ENCODE results near the gene NLRP13.
"Not testable (repeated sequence)": the region's sequence is repeated elsewhere in the genome, so short reads cannot be mapped to it uniquely, and the experiment has no call there.

The NLRP13 gene

DNA sequence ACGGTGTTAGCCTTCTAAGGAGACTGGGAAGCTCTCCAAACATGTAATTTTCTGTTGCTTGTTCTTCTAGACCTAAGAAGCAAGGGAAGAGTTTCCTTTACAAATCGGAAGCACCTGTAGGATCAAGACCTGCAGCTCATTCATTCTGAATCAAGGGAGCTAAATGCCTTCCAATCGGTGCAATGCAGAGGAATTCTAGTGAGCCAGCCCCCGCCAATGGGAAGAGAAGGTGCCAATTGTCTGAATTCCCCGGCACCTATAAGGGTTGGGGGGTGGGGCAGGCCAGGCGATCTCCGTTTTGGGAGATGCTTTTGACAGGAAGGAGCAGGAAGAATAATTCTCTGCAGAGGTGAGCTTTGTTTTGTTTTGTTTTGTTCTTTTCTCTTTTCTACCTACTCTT lies 7.1 kb upstream of the NLRP13 start:
- Histone ChIP-seq H3K4me1 (ENCODE audit: control insufficient read depth, insufficient read depth, low read length, poor library complexity, severe bottlenecking) (no peaks in the 10 kb centered on the region), H3K4me3 (ENCODE audit: extremely low read depth, insufficient read depth, low read length, poor library complexity, severe bottlenecking) (no peak overlapping the region), H3K27ac (ENCODE audit: low read depth, low read length, severe bottlenecking) (no peak overlapping the region), H3K36me3 (ENCODE audit: control insufficient read depth, insufficient read depth, low read length) (no peaks in the 10 kb centered on the region), H3K9me3 (ENCODE audit: control insufficient read depth, low read length) (peaks cover 56% of the 10 kb centered on the region)
- WGBS, 2 experiments (ENCODE audit: insufficient coverage in 2 of 2): 42 to 59% methylated on average over 3 to 5 of the region's 7 CpGs

DNA sequence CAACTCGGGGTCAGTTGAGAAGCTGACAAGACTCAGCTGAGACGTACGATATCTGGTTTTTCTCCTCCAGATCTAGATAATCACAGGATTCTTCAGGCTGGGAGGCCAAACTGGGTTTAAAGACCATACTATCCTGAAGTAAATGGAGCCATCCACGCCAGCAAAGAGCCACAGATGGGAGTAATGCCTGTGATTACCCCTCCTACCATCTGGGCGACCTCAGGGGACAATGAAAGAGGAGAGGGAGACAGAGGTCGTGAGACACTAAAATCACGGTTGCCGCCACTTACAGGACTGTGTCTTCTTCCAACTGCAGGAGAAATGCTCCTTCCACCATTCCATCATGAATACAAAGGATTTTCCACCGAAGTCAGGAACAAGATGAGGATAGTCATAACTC lies 3.1 kb upstream of the NLRP13 start:
- H3K36me3 ChIP-seq (ENCODE audit: control insufficient read depth, insufficient read depth, low read length): no peaks in the 10 kb centered on the region
- no peak overlapping the region for H3K27ac ChIP-seq (ENCODE audit: low read depth, low read length, severe bottlenecking)
- WGBS, 2 experiments (ENCODE audit: insufficient coverage in 2 of 2): 52 to 71% methylated on average over 3 to 7 of the region's 9 CpGs
- H3K9me3 ChIP-seq (ENCODE audit: control insufficient read depth, low read length): peaks cover 60% of the 10 kb centered on the region
- H3K4me3 ChIP-seq (ENCODE audit: extremely low read depth, insufficient read depth, low read length, poor library complexity, severe bottlenecking): no peak overlapping the region
- no peaks in the 10 kb centered on the region for H3K4me1 ChIP-seq (ENCODE audit: control insufficient read depth, insufficient read depth, low read length, poor library complexity, severe bottlenecking)

DNA sequence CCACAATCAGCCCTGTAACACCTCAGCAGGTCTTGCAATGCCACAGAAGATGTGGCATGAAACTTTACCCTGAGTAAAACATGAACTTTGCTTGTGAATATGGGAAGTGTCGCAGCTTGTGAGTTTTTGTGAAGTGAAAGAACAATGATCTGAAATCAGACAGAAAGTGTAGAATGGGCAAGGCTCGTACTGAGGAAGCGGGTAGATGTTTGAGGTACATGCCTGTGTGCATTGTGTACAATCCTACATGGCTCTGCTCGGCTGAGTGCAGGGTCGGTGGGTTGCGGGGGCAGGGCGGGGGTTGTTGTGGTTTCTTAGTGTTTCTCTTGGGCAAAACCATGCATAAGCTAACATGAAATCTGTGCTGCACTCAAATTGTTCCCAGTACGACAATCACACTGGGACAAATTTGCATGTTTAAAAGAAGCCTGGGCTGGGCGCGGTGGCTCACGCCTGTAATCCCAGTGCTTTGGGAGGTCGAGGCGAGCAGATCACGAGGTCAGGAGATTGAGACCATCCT lies 1.1 kb downstream of the NLRP13 start:
- H3K27ac ChIP-seq (ENCODE audit: low read depth, low read length, severe bottlenecking): no peak overlapping the region
- H3K4me3 ChIP-seq (ENCODE audit: extremely low read depth, insufficient read depth, low read length, poor library complexity, severe bottlenecking): no peak overlapping the region
- WGBS, 2 experiments (ENCODE audit: insufficient coverage in 2 of 2): 77 to 84% methylated on average over 10 to 14 of the region's 14 CpGs
- H3K9me3 ChIP-seq (ENCODE audit: control insufficient read depth, low read length): peaks cover 50% of the 10 kb centered on the region
- H3K4me1 ChIP-seq (ENCODE audit: control insufficient read depth, insufficient read depth, low read length, poor library complexity, severe bottlenecking): no peaks in the 10 kb centered on the region
- no peaks in the 10 kb centered on the region for H3K36me3 ChIP-seq (ENCODE audit: control insufficient read depth, insufficient read depth, low read length)

DNA sequence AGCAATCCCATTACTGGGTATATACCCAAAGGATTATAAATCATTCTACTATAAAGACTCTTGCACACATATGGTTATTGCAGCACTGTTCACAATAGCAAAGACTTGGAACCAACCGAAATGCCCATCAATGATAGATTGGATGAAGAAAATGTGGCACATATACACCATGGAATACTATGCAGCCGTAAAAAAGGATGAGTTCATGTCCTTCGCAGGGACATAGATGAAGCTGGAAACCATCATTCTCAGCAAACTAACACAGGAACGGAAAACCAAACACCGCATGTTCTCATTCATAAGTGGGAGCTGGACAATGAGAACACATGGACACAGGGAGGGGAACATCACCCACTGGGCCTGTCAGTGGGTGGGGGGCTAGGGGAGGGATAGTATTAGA lies 2.9 kb downstream of the NLRP13 start:
- not testable (repeated sequence) for H3K27ac ChIP-seq (ENCODE audit: low read depth, low read length, severe bottlenecking); H3K36me3 ChIP-seq (ENCODE audit: control insufficient read depth, insufficient read depth, low read length); H3K4me1 ChIP-seq (ENCODE audit: control insufficient read depth, insufficient read depth, low read length, poor library complexity, severe bottlenecking); H3K4me3 ChIP-seq (ENCODE audit: extremely low read depth, insufficient read depth, low read length, poor library complexity, severe bottlenecking)
- H3K9me3 ChIP-seq (ENCODE audit: control insufficient read depth, low read length): peaks cover 51% of the 10 kb centered on the region
- WGBS, 2 experiments (ENCODE audit: insufficient coverage in 2 of 2): 50 to 93% methylated on average over 1 to 3 of the region's 5 CpGs

DNA sequence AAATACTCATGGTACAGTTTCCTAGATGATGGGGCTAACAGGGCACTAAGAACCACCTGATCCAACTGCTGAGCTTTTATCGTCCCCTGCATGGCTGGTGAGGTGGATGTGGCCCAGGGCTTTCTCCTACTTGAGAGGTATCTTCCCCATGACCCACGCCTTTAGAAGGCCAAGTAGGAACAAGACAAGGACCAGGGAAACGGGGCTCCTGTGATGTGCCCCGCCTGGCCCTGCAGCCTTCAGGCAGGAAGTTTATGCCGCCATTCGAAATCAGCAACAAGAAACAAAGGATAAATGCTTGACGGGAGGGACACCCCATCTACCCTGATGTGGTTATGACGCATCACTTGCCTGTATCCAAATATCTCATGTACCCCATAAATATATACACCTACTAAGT lies 4.1 kb downstream of the NLRP13 start:
- Histone ChIP-seq H3K36me3 (ENCODE audit: control insufficient read depth, insufficient read depth, low read length) (no peaks in the 10 kb centered on the region), H3K27ac (ENCODE audit: low read depth, low read length, severe bottlenecking) (no peak overlapping the region), H3K4me1 (ENCODE audit: control insufficient read depth, insufficient read depth, low read length, poor library complexity, severe bottlenecking) (no peaks in the 10 kb centered on the region), H3K4me3 (ENCODE audit: extremely low read depth, insufficient read depth, low read length, poor library complexity, severe bottlenecking) (no peak overlapping the region), H3K9me3 (ENCODE audit: control insufficient read depth, low read length) (peaks cover 43% of the 10 kb centered on the region)
- WGBS, 2 experiments (ENCODE audit: insufficient coverage in 2 of 2): 65 to 73% methylated on average over 5 to 6 of the region's 8 CpGs

DNA sequence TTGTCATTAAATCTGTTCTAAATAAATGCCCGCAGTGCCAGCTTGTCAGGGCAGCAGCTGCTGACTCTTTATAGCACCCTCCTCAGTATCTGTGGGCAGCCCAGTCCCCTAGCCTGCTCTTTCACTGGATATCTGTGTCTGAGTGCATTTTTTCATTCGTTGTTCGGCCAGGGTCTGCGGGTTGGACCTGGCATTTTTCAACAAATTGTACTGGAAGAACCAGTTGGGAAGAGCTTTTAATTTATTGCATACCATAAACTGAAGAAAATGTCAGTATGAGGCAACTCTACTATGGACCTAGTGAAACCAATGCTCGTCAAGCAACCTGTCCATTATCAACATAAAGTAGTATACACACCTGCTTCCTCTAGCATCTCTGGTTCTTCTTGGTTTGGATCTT lies 8.6 kb downstream of the NLRP13 start:
- Histone ChIP-seq H3K9me3 (ENCODE audit: control insufficient read depth, low read length) (peaks cover 41% of the 10 kb centered on the region), H3K4me1 (ENCODE audit: control insufficient read depth, insufficient read depth, low read length, poor library complexity, severe bottlenecking) (no peaks in the 10 kb centered on the region), H3K4me3 (ENCODE audit: extremely low read depth, insufficient read depth, low read length, poor library complexity, severe bottlenecking) (no peak overlapping the region), H3K36me3 (ENCODE audit: control insufficient read depth, insufficient read depth, low read length) (no peaks in the 10 kb centered on the region), H3K27ac (ENCODE audit: low read depth, low read length, severe bottlenecking) (no peak overlapping the region)
- WGBS, 2 experiments (ENCODE audit: insufficient coverage in 2 of 2): 36 to 48% methylated on average over 1 to 4 of the region's 5 CpGs

DNA sequence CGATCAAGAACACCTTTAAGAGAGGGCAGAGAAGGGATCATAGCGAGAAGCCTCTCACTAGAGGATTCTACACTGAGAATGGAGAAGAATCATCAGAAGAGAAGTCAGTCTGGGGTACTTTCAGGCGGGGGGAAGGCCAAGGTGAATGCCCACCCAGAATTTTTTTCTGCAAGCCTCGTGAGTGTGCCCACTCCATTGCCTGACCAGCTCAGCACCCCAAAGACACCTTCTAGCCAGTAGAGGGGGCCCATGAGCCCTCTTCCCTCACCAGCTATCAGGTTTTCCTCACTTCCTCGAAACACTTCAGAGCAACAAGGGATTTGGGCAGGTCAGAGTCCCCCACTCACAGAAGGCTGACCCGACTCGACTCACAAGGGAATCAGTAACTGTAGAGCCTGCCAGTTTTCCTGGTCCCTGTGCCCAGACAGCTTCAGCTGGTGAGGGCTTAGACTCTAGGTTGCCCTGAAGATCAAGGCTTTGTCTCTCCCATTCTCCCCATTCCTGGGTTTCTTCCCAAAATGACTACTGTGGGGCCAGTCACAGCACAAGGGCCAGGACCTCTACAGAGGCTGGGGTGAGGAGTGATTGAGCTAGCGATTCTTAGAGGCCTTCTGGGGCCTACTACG lies 18.4 kb downstream of the NLRP13 start:
- H3K4me1 ChIP-seq (ENCODE audit: control insufficient read depth, insufficient read depth, low read length, poor library complexity, severe bottlenecking): no peaks in the 10 kb centered on the region
- H3K36me3 ChIP-seq (ENCODE audit: control insufficient read depth, insufficient read depth, low read length): no peaks in the 10 kb centered on the region
- H3K27ac ChIP-seq (ENCODE audit: low read depth, low read length, severe bottlenecking): no peak overlapping the region
- H3K9me3 ChIP-seq (ENCODE audit: control insufficient read depth, low read length): peaks cover 56% of the 10 kb centered on the region
- no peak overlapping the region for H3K4me3 ChIP-seq (ENCODE audit: extremely low read depth, insufficient read depth, low read length, poor library complexity, severe bottlenecking)
- 52 to 59% methylated on average over 6 to 8 of the region's 9 CpGs for WGBS, 2 experiments (ENCODE audit: insufficient coverage in 2 of 2)

DNA sequence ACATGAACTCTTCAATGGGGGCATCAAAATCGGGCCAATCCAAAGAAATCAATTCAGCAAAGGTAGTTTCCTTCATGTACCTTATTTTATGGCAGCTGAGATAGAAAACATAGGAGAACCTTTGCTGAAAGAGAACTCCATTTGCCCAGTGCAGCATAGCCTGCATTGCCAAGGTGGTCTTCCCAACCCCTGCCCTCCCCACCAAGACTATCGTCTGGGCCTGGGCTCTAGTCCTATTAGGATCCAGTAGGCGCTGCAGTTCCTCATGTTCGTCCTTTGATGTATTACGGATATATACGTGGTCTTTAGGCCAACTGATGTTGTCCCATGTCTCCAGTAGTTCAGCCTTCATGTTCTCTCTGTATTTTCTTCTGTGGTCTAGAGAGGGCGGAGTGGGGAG lies 19.2 kb downstream of the NLRP13 start:
- H3K9me3 ChIP-seq (ENCODE audit: control insufficient read depth, low read length): peaks cover 57% of the 10 kb centered on the region

DNA sequence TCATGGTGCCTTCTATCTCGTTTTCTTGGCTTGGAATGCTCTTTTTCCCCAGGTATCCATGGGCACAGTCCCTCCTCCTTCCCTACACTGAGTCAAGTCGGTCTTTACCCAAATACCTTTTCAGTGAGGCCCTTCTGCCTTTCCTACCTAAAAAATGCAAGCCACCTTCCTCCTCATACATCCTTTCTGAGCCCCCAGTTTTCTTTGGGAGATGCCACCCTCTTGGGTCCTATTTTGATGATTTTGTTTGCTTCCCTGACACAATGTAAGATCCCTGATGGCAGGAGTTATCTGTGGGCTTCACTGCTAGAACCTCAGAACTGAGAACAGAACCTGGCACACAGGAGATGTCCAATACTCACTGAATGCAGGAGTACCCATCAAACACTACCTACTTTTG lies 22.3 kb downstream of the NLRP13 start:
- H3K4me3 ChIP-seq (ENCODE audit: extremely low read depth, insufficient read depth, low read length, poor library complexity, severe bottlenecking): no peak overlapping the region
- no peaks in the 10 kb centered on the region for H3K4me1 ChIP-seq (ENCODE audit: control insufficient read depth, insufficient read depth, low read length, poor library complexity, severe bottlenecking)
- no peak overlapping the region for H3K27ac ChIP-seq (ENCODE audit: low read depth, low read length, severe bottlenecking)
- 13 to 27% methylated on average over 2 of the region's 2 CpGs for WGBS, 2 experiments (ENCODE audit: insufficient coverage in 2 of 2)
- H3K36me3 ChIP-seq (ENCODE audit: control insufficient read depth, insufficient read depth, low read length): no peaks in the 10 kb centered on the region
- peaks cover 67% of the 10 kb centered on the region for H3K9me3 ChIP-seq (ENCODE audit: control insufficient read depth, low read length)

More for the DNA sequence above, 19.2 kb downstream of the NLRP13 start:
- no peak overlapping the region for H3K27ac ChIP-seq (ENCODE audit: low read depth, low read length, severe bottlenecking)
- no peaks in the 10 kb centered on the region for H3K4me1 ChIP-seq (ENCODE audit: control insufficient read depth, insufficient read depth, low read length, poor library complexity, severe bottlenecking)
- 63 to 70% methylated on average over 4 to 6 of the region's 7 CpGs for WGBS, 2 experiments (ENCODE audit: insufficient coverage in 2 of 2)
- H3K36me3 ChIP-seq (ENCODE audit: control insufficient read depth, insufficient read depth, low read length): no peaks in the 10 kb centered on the region
- no peak overlapping the region for H3K4me3 ChIP-seq (ENCODE audit: extremely low read depth, insufficient read depth, low read length, poor library complexity, severe bottlenecking)

DNA sequence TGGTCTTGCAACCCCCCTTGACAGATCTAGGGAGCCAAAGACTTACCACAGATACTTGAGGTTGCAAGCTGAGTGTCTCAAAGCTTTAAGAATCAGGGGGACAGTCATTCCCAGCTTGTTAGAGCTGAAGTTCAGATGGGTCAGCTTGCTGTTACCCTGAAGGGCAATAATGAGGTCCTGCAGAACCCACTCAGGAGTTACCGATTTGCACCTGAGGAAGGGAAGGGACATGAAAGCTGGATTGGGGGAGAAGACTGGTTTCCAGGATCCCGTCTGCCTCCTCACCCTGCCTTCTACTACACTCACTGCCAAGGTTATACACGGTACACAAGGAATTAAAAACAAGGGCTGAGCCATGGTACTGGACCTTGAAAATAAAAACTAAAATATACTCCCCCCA lies 24.4 kb downstream of the NLRP13 start:
- peaks cover 55% of the 10 kb centered on the region for H3K9me3 ChIP-seq (ENCODE audit: control insufficient read depth, low read length)
- H3K36me3 ChIP-seq (ENCODE audit: control insufficient read depth, insufficient read depth, low read length): no peaks in the 10 kb centered on the region
- 43 to 85% methylated on average over 1 to 2 of the region's 3 CpGs for WGBS, 2 experiments (ENCODE audit: insufficient coverage in 2 of 2)
- H3K4me1 ChIP-seq (ENCODE audit: control insufficient read depth, insufficient read depth, low read length, poor library complexity, severe bottlenecking): no peaks in the 10 kb centered on the region
- H3K4me3 ChIP-seq (ENCODE audit: extremely low read depth, insufficient read depth, low read length, poor library complexity, severe bottlenecking): no peak overlapping the region
- H3K27ac ChIP-seq (ENCODE audit: low read depth, low read length, severe bottlenecking): no peak overlapping the region

DNA sequence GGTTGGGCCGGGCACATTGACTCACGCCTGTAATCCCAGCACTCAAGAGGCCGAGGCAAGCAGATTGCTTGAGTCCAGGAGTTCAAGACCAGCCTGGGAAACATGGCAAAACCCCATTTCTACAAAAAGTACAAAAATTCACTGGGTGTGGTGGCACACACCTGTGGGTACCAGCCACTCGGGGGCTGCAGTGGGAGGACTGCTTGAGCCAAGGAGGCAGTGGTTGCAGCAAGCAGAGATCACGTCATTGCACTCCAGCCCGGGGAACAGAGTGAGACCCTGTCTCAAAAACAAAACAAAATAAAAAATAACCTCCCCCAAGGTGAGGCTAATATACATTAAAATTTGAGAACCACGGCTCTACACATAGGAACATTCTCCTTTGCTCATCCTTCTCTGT lies 24.9 kb downstream of the NLRP13 start:
- Histone ChIP-seq H3K4me1 (ENCODE audit: control insufficient read depth, insufficient read depth, low read length, poor library complexity, severe bottlenecking) (no peaks in the 10 kb centered on the region), H3K9me3 (ENCODE audit: control insufficient read depth, low read length) (peaks cover 52% of the 10 kb centered on the region), H3K4me3 (ENCODE audit: extremely low read depth, insufficient read depth, low read length, poor library complexity, severe bottlenecking) (no peak overlapping the region), H3K27ac (ENCODE audit: low read depth, low read length, severe bottlenecking) (no peak overlapping the region), H3K36me3 (ENCODE audit: control insufficient read depth, insufficient read depth, low read length) (no peaks in the 10 kb centered on the region)
- 59 to 78% methylated on average over 6 to 7 of the region's 7 CpGs for WGBS, 2 experiments (ENCODE audit: insufficient coverage in 2 of 2)

Data from mesodermal cell (in vitro differentiated cells).